ENCODE results near the gene ARAP1. TPM values are rescaled to one million over a fixed set of nuclear protein-coding genes. Genes with fewer than 3 reads are reported as not detected.

ARAP1 gene
- total RNA-seq, 6 experiments from 2014 or later: 32.9 to 76.7 (median 41.2) TPM

GRCh38 chr11:72746821-72747220, 5.4 kb downstream of the ARAP1 start:
- TF ChIP-seq POLR2A (IDR thresholded peaks at IDR 0.05): no peak
- WGBS (ENCODE audit: insufficient coverage, low coverage, low lambda C conversion rate, missing lambda C conversion rate): no CpG with 5 or more reads among the region's 3 CpGs
- Histone ChIP-seq H3K9me3 (no peaks in the 10 kb centered on the region), H3K27ac (no peak overlapping the region), H3K36me3 (no peaks in the 10 kb centered on the region), H3K4me3 (no peak overlapping the region), H3K27me3 (no peaks in the 10 kb centered on the region), H3K4me1 (peaks cover 0 to 25% (median 5%) of the 10 kb centered on the region in 4 donors)
- ATAC-seq (no peak), DNase-seq (no peak)
- intact Hi-C loops (cut with DNase I): no loop called here

- WGBS (ENCODE audit: insufficient coverage, low coverage, low lambda C conversion rate, missing lambda C conversion rate): 20% methylated on average over 1 of the region's 11 CpGs
- no peaks in the 10 kb centered on the region for H3K27me3 ChIP-seq
- no peak for TF ChIP-seq CTCF (IDR thresholded peaks at IDR 0.05)
- no peak for TF ChIP-seq POLR2A (IDR thresholded peaks at IDR 0.05)
- no peaks in the 10 kb centered on the region for H3K36me3 ChIP-seq
- DNase-seq: no peak
- no peaks in the 10 kb centered on the region for H3K9me3 ChIP-seq
- intact Hi-C loops (cut with DNase I): no loop called here
- no peak for ATAC-seq
- no peak overlapping the region for H3K27ac ChIP-seq
- peaks cover 0 to 31% (median 8%) of the 10 kb centered on the region in 4 donors for H3K4me1 ChIP-seq
- no peak overlapping the region for H3K4me3 ChIP-seq
Measured at GRCh38 chr11:72745925-72746550, 6.2 kb downstream of the ARAP1 start.

- Histone ChIP-seq H3K27ac (no peak overlapping the region), H3K36me3 (no peaks in the 10 kb centered on the region), H3K9me3 (no peaks in the 10 kb centered on the region), H3K4me1 (peaks cover 0 to 31% (median 8%) of the 10 kb centered on the region in 4 donors), H3K4me3 (no peak overlapping the region), H3K27me3 (no peaks in the 10 kb centered on the region)
- no CpG with 5 or more reads among the region's 5 CpGs for WGBS (ENCODE audit: insufficient coverage, low coverage, low lambda C conversion rate, missing lambda C conversion rate)
- intact Hi-C loops (cut with DNase I): no loop called here
- TF ChIP-seq CTCF (IDR thresholded peaks at IDR 0.05) (no peak), POLR2A (IDR thresholded peaks at IDR 0.05) (no peak)
- ATAC-seq: no peak
- no peak for DNase-seq
Measured at GRCh38 chr11:72745511-72745910, 6.7 kb downstream of the ARAP1 start.

GRCh38 chr11:72744474-72744873, 7.7 kb downstream of the ARAP1 start:
- H3K27ac ChIP-seq: no peak overlapping the region
- no peak overlapping the region for H3K4me3 ChIP-seq
- 53% methylated on average over 3 of the region's 6 CpGs for WGBS (ENCODE audit: insufficient coverage, low coverage, low lambda C conversion rate, missing lambda C conversion rate)
- DNase-seq (no peak), ATAC-seq (no peak)
- H3K9me3 ChIP-seq: no peaks in the 10 kb centered on the region
- H3K27me3 ChIP-seq: no peaks in the 10 kb centered on the region
- peaks cover 0 to 38% (median 8%) of the 10 kb centered on the region in 4 donors for H3K4me1 ChIP-seq
- no peaks in the 10 kb centered on the region for H3K36me3 ChIP-seq
- intact Hi-C loops (cut with DNase I): no loop called here
- TF ChIP-seq CTCF (IDR thresholded peaks at IDR 0.05): no peak
- no peak for TF ChIP-seq POLR2A (IDR thresholded peaks at IDR 0.05)

GRCh38 chr11:72743321-72744221, 8.6 kb downstream of the ARAP1 start:
- no peak overlapping the region for H3K27ac ChIP-seq

More at GRCh38 chr11:72743321-72744221, 8.6 kb downstream of the ARAP1 start:
- Histone ChIP-seq H3K4me3 (no peak overlapping the region), H3K36me3 (no peaks in the 10 kb centered on the region), H3K4me1 (peaks cover 0 to 29% (median 8%) of the 10 kb centered on the region in 4 donors), H3K27me3 (no peaks in the 10 kb centered on the region), H3K9me3 (no peaks in the 10 kb centered on the region)
- no peak for DNase-seq
- TF ChIP-seq CTCF (IDR thresholded peaks at IDR 0.05) (no peak), POLR2A (IDR thresholded peaks at IDR 0.05) (no peak)
- WGBS (ENCODE audit: insufficient coverage, low coverage, low lambda C conversion rate, missing lambda C conversion rate): 50% methylated on average over 3 of the region's 6 CpGs
- no peak for ATAC-seq
- intact Hi-C loops (cut with DNase I): no loop called here
